HT-29 (cell line): ENCODE measurements around the gene TUBB4A. TPM values are rescaled to one million over a fixed set of nuclear protein-coding genes. Genes with fewer than 3 reads are reported as not detected.
"Not testable (repeated sequence)": the region's sequence is repeated elsewhere in the genome, so short reads cannot be mapped to it uniquely, and the experiment has no call there.

Experiments used
- DNase-seq: peaks from one replicate; pipeline ENCODE4 v3.0.0-alpha.2; 2015; ENCODE audit warnings: low spot score
- total RNA-seq: library from RNA; depleted of rRNA; stranded (reverse); fragments of >200 nt; shearing (Covaris generic); gene quantifications from 2 replicates; pipeline ENCODE4 v1.2.3, GENCODE V29; 2014; rRNA removed

Gene TUBB4A
- not detected in 2 replicates for total RNA-seq

- DNase-seq, result no peak
These were observed at the start of gene TUBB4A for GRCh38 chr19:6501740-6502648. Gene TUBB4A (minus strand): TSS chr19:6502309. CDS start chr19:6502212, 97 bp downstream.

- DNase-seq, result no peak
These were observed 49.0 kb upstream of the TUBB4A start for GRCh38 chr19:6551091-6551490.

- not testable (repeated sequence) for DNase-seq
These were observed 48.6 kb upstream of the TUBB4A start for GRCh38 chr19:6550679-6551078.

- no peak for DNase-seq
These were observed 41.8 kb upstream of the TUBB4A start for GRCh38 chr19:6543866-6544347.

GRCh38 chr19:6540918-6541689 is 39.0 kb upstream of the TUBB4A start:
- no peak for DNase-seq

GRCh38 chr19:6539514-6539913 is 37.4 kb upstream of the TUBB4A start:
- no peak for DNase-seq

GRCh38 chr19:6535558-6536137 is 33.5 kb upstream of the TUBB4A start:
- no peak for DNase-seq

- no peak for DNase-seq
These were observed 32.5 kb upstream of the TUBB4A start for GRCh38 chr19:6534451-6535093.

GRCh38 chr19:6533746-6534418 is 31.8 kb upstream of the TUBB4A start:
- no peak for DNase-seq

- DNase-seq, result no peak
These were observed 30.9 kb upstream of the TUBB4A start for GRCh38 chr19:6533000-6533328.

- DNase-seq, result no peak
These were observed 30.3 kb upstream of the TUBB4A start for GRCh38 chr19:6532244-6532999.

- no peak for DNase-seq
These were observed 29.8 kb upstream of the TUBB4A start for GRCh38 chr19:6531956-6532243.

GRCh38 chr19:6531163-6531955 is 29.2 kb upstream of the TUBB4A start:
- no peak for DNase-seq

GRCh38 chr19:6530386-6531162 is 28.5 kb upstream of the TUBB4A start, which contains the start of gene TNFSF9:
Gene TNFSF9 (plus strand): TSS chr19:6531026. CDS start chr19:6531037, 11 bp downstream.
- DNase-seq, result peak; percentile 78

GRCh38 chr19:6529937-6530385 is 27.9 kb upstream of the TUBB4A start:
- no peak for DNase-seq

GRCh38 chr19:6529351-6529750 is 27.2 kb upstream of the TUBB4A start:
- no peak for DNase-seq

- DNase-seq, result no peak
These were observed 26.5 kb upstream of the TUBB4A start for GRCh38 chr19:6528544-6529121.

GRCh38 chr19:6527893-6528543 is 25.9 kb upstream of the TUBB4A start:
- no peak for DNase-seq
